ENCODE data around the gene OR4A47. TPM values are rescaled to one million over a fixed set of nuclear protein-coding genes. Genes with fewer than 3 reads are reported as not detected.

OR4A47 gene
- not detected in 2 replicates for polyA plus RNA-seq

GRCh38 chr11:48488493-48488892, at the start of gene OR4A47:
TSS of gene OR4A47 (plus strand) at chr11:48488793. CDS start at chr11:48488793, 0 bp downstream.

Other genes with a start within 250 kb of the OR4A47 start
- not detected in 2 replicates for gene OR4X2, start 243.7 kb upstream of the OR4A47 start, polyA plus RNA-seq
- gene OR4X1, start 224.9 kb upstream of the OR4A47 start, polyA plus RNA-seq = not detected in 2 replicates
- not detected in 2 replicates for gene OR4S1, start 182.6 kb upstream of the OR4A47 start, polyA plus RNA-seq
- not detected in 2 replicates for gene OR4C3, start 163.9 kb upstream of the OR4A47 start, polyA plus RNA-seq
- gene OR4C5, start 122.3 kb upstream of the OR4A47 start, polyA plus RNA-seq = not detected in 2 replicates

All from Purkinje cell (primary cell).